Fibroblast of villous mesenchyme (primary cell): ENCODE measurements around the gene NFIX. TPM values are rescaled to one million over a fixed set of nuclear protein-coding genes. Genes with fewer than 3 reads are reported as not detected.

Experiments
- DNase-seq: peaks from one replicate; pipeline ENCODE4 v3.0.0-alpha.2; 2010; ENCODE audit warnings: low read depth
- H3K4me3 ChIP-seq: 2 replicates; pipeline ENCODE4 v1.5.1; 2011; ENCODE audit warnings: low read depth, mild to moderate bottlenecking, low read length
- total RNA-seq: library from RNA; depleted of rRNA; stranded (reverse); fragments of >200 nt; gene quantifications from 2 replicates; pipeline ENCODE4 v1.2.3, GENCODE V29; 2012
- TF ChIP-seq, protein P1 (sequence below): IDR thresholded peaks from 2 replicates; pipeline ENCODE4 v1.5.1; 2012; ENCODE audit warnings: low read depth, mild to moderate bottlenecking, low read length; ENCODE audit not compliant: insufficient read depth

Gene NFIX
- total RNA-seq, 1 donor = 30.2 TPM

DNA sequence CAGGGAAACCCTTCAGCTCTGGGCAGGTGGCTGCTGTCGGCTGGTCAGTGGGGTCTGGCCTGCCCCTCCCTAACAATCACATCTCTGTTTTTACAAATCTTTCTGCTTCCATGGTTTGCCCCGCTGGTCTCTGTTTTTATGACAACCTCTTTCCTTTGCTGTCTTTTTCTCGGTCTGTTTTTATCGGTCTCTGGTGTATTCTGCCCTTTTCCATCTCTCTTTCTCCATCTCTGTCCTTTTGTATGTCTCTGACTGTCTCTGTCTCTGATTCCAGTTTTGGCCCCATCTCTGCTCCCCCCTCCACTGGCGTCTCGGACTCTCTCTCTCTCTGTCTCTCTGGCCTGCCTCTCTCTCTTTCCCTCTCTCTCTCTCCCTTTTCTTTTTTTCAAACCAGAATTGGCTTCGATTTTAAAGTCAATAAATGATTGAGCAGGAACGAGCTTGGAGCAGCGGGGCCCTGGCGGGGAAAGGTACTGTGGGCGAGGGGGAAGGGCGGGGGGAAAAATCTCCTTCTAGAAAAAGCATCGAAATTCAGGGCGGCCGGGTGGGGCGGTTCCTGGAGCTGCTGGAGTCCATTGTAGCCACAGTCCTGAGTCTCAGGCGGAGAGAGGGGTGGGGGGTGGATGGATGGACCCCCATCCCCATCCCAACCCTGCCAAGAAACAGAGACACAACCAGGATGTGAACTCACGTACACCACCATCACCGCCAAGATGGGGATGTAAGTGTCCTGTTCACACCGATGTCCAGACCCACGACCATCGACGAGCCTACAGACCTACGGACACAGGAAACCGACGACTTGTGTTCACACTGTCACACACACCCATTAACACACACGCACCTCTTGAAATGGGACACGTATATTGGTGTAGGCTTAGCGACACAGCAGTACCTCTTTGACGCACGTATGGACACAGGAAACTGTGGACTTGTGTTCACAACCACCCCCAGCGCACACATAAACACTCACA, 3.0 kb downstream of the NFIX start:
- DNase-seq = no peak
- TF ChIP-seq, protein P1, sequence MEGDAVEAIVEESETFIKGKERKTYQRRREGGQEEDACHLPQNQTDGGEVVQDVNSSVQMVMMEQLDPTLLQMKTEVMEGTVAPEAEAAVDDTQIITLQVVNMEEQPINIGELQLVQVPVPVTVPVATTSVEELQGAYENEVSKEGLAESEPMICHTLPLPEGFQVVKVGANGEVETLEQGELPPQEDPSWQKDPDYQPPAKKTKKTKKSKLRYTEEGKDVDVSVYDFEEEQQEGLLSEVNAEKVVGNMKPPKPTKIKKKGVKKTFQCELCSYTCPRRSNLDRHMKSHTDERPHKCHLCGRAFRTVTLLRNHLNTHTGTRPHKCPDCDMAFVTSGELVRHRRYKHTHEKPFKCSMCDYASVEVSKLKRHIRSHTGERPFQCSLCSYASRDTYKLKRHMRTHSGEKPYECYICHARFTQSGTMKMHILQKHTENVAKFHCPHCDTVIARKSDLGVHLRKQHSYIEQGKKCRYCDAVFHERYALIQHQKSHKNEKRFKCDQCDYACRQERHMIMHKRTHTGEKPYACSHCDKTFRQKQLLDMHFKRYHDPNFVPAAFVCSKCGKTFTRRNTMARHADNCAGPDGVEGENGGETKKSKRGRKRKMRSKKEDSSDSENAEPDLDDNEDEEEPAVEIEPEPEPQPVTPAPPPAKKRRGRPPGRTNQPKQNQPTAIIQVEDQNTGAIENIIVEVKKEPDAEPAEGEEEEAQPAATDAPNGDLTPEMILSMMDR = no peak
- no peak overlapping the region for H3K4me3 ChIP-seq

DNA sequence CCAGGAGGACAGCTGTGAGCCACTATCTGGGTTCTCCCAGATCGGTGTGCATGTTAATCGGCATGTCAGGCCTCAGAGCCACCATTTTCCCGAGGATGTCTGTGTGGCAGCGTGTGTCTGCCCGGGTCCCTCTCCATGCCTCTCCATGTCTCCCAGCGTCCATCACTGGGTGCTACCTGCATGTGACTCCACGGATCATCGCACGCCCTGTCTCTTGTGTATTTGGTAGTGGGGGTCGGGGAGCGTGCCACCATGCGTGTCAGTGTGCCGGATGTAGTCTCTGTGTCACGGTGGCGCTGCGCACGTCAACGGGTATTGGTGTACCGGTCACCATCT, 5.9 kb downstream of the NFIX start:
- H3K4me3 ChIP-seq = no peak overlapping the region
- DNase-seq = no peak
- TF ChIP-seq, protein P1 = no peak

DNA sequence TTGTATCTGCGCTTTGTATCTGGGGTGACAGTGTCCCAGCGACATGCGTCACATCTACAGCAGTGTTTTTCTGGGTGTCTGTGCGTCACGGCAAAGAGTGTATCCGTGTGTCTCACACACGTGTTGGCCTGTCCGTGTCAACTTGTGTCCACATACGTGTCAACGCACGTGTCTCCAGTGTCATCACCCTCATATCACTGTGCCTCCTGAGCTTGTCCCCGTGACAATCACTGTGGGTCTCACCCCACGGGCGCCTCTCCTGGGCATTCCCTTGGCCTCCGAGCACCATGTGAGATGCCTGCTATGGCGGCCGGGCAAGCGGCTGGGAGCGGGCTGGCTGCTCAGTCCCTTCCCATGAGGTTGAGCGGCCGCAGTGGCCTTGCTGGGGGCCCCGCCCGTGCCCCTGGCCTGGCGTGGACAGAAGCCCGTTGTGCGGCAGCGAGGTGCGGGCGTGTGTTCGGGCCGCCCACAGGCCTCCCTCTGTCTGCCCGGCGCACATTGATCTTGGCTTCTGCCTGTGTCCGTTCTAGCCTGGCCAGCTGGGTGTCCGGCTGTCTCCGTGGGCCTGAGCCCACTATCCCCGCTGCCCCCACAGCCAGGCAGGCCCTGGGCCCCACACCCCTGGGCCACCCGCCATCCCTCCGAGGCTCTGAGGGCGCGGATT, 6.4 kb downstream of the NFIX start:
- no peak for DNase-seq
- TF ChIP-seq, protein P1 = no peak
- no peak overlapping the region for H3K4me3 ChIP-seq

DNA sequence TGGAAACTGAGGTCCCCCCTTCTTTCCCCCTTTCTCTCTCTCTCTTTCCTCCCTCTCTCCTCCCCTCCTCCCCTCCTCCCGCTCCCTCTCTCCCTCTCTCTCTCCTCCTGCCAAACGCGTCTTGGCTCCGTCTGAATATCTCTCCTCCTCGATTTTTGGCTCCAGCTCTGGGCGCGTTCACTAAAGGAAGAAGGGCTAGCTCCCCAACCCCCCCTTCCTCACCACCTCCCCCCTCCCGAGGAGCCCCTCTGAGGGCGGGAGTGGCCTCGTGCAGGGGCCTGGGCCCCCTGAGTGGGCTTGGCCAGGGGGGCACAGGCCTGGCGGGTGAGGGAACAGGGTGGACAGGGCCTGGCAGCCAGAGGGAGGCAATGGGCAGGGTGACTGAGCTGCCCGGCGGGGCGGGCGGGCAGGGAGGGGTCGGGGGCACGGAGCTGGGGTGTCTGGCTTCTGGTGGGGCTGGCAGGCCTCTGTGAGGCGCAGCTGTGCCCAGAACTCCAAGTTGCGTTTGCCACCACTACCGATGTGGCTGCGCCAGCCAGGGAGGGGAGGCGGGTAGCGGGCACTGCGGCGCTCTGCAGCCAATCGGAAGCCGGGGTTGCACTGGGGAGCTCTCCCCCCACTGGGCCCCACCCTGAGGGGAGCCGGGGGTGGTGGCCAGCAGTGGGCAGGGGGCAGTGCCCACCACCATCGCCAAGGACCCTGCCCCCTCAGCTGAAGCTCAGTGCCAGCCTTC, 7.1 kb downstream of the NFIX start:
- no peak for DNase-seq
- no peak overlapping the region for H3K4me3 ChIP-seq
- TF ChIP-seq, protein P1 = no peak

DNA sequence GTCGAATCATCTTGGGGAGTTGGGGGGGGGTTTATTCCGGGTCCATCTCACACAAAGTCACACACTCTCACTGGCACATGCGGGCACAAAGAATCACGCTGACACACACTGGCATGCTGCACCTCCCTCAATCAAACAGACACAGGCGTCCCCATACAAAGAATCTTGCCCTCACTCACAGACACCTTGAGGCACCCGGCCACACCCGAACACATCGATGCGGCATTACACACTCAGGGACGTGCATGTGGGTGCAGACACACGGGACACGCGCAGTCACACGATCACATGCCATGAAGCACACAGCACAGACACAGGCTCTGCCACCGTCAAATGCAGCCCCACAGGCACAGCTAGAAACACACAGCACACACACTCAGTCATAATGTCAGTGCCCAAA, 7.8 kb downstream of the NFIX start:
- TF ChIP-seq, protein P1 = no peak
- DNase-seq = no peak
- no peak overlapping the region for H3K4me3 ChIP-seq

DNA sequence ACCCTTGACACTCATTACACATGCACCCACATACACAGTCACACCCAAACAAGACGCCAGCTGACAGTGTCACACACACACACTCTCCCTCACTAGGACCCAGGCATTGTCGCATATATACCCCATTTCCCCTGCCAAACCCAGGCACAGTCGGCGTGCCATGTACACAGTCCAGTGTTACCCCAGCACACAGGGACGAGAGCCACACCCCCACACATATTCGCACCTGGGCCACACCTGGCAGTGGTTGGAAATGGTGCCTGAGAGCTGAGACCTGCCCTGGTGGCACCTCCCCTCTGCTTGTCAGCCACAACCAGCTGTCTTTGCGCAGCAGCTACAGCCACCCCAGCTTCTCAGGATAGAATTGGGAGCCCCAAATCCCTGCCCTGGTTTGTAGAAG, 9.0 kb downstream of the NFIX start:
- no peak for DNase-seq
- no peak overlapping the region for H3K4me3 ChIP-seq
- TF ChIP-seq, protein P1 = no peak
